Osteocyte (in vitro differentiated cells): ENCODE data around the gene TLR1. TPM values are rescaled to one million over a fixed set of nuclear protein-coding genes. Genes with fewer than 3 reads are reported as not detected.
A peak's percentile ranks its signal among the peaks of the same experiment; 100 is the strongest.
"Not testable (repeated sequence)": the region's sequence is repeated elsewhere in the genome, so short reads cannot be mapped to it uniquely, and the experiment has no call there.

Experiments used
- DNase-seq: peaks from one replicate; pipeline ENCODE4 v3.0.0; 2021; ENCODE audit warnings: mixed read lengths; ENCODE audit not compliant: unreplicated experiment; ENCODE audit errors: extremely low spot score
- H3K27ac Mint-ChIP-seq: one replicate; pipeline ENCODE4 v1.8.0; 2021; ENCODE audit warnings: mild to moderate bottlenecking, mixed read lengths; ENCODE audit not compliant: unreplicated experiment
- H3K27me3 Mint-ChIP-seq: one replicate; pipeline ENCODE4 v1.8.0; 2021; ENCODE audit warnings: mixed read lengths; ENCODE audit not compliant: unreplicated experiment
- H3K36me3 Mint-ChIP-seq: one replicate; pipeline ENCODE4 v1.8.0; 2021; ENCODE audit warnings: mixed read lengths; ENCODE audit not compliant: unreplicated experiment
- H3K4me1 Mint-ChIP-seq: one replicate; pipeline ENCODE4 v1.8.0; 2021; ENCODE audit warnings: mixed read lengths; ENCODE audit not compliant: unreplicated experiment
- H3K4me3 Mint-ChIP-seq: one replicate; pipeline ENCODE4 v1.8.0; 2021; ENCODE audit warnings: mild to moderate bottlenecking, moderate library complexity, mixed read lengths; ENCODE audit not compliant: unreplicated experiment
- H3K9me3 Mint-ChIP-seq: one replicate; pipeline ENCODE4 v1.8.0; 2021; ENCODE audit warnings: mixed read lengths; ENCODE audit not compliant: unreplicated experiment
- total RNA-seq: library from RNA; stranded (reverse); gene quantifications from 2 replicates; pipeline ENCODE4 v1.2.1, GENCODE V29; 2021
- TF ChIP-seq, protein P1 (sequence below): fragments of 200-600 bp; sonication (generic); IDR thresholded peaks from 2 replicates; pipeline ENCODE4 v1.5.0; 2021; ENCODE audit warnings: antibody characterized with exemption, mild to moderate bottlenecking, moderate library complexity

Gene TLR1
- total RNA-seq, 1 donor from 2014 or later = 0.48 TPM

DNA sequence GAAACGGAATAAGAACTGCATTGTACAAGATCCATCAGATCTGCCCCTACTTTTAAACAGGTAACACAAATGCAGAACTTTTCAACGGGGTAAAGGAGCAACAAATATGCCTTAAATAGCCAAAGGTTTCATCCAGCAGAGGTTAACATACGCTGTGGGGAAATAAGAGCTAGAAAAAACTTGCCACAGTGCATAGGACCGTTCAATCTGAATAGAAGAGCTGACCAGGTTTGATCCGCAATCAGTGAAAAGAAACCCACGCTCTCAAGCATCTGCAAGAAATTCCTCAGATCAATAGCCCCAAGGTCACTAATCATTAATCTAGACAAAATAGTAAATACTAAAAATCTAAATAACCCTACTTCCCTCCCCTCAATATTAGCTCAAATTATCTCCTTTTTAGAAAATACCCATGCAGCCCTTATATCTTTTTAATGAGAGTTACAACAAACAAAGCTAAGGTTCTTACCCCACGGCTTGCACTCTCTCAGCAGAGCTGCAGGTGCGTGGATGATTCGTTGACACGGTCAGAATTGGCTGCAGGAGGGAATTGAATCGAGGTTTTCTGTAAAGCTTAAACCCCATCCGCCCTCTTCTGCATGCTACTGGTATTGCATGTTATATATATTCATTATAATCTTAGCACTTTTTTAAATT, 22.0 kb downstream of the TLR1 start, which contains the start of gene TLR10:
Gene TLR10, minus strand, starts transcription at position 539 of the 657 bp plus-strand sequence. CDS start 7,400 bp downstream, outside the sequence.
- no peak within 1 kb of the TSS for H3K27ac Mint-ChIP-seq
- H3K9me3 Mint-ChIP-seq = no peaks in the 10 kb centered on the region
- TF ChIP-seq, protein P1, sequence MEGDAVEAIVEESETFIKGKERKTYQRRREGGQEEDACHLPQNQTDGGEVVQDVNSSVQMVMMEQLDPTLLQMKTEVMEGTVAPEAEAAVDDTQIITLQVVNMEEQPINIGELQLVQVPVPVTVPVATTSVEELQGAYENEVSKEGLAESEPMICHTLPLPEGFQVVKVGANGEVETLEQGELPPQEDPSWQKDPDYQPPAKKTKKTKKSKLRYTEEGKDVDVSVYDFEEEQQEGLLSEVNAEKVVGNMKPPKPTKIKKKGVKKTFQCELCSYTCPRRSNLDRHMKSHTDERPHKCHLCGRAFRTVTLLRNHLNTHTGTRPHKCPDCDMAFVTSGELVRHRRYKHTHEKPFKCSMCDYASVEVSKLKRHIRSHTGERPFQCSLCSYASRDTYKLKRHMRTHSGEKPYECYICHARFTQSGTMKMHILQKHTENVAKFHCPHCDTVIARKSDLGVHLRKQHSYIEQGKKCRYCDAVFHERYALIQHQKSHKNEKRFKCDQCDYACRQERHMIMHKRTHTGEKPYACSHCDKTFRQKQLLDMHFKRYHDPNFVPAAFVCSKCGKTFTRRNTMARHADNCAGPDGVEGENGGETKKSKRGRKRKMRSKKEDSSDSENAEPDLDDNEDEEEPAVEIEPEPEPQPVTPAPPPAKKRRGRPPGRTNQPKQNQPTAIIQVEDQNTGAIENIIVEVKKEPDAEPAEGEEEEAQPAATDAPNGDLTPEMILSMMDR = peak; percentile 76
- H3K36me3 Mint-ChIP-seq = no peaks in the 10 kb centered on the region
- no peak within 1 kb of the TSS for H3K4me3 Mint-ChIP-seq
- DNase-seq = no peak
- peaks cover 2% of the 10 kb centered on the region for H3K4me1 Mint-ChIP-seq
- H3K27me3 Mint-ChIP-seq = peaks cover 2% of the 10 kb centered on the region

DNA sequence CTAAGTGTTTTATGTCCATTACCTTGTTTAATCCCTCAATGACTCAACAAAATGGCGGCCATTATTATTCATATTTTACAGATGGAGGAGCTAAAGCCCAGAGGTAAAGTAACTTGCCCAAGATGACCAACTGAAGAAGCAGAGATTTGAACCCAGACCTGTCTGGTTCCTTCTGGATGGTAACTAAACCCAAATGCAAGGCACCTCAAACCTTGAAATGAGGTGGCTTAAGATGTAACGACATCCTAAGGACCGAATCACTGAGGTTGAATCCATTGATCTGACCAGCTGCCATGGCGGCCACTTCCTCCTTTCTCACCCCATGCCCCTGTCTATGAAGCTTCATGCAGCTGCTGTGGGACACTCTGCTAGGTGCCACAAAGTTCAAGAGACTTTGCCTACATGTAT, 22.7 kb downstream of the TLR1 start:
- H3K27me3 Mint-ChIP-seq = peaks cover 2% of the 10 kb centered on the region
- no peaks in the 10 kb centered on the region for H3K36me3 Mint-ChIP-seq
- no peak for DNase-seq
- TF ChIP-seq, protein P1 = no peak
- H3K9me3 Mint-ChIP-seq = peaks cover 5% of the 10 kb centered on the region
- H3K27ac Mint-ChIP-seq = no peak overlapping the region
- peaks cover 2% of the 10 kb centered on the region for H3K4me1 Mint-ChIP-seq
- no peak overlapping the region for H3K4me3 Mint-ChIP-seq

DNA sequence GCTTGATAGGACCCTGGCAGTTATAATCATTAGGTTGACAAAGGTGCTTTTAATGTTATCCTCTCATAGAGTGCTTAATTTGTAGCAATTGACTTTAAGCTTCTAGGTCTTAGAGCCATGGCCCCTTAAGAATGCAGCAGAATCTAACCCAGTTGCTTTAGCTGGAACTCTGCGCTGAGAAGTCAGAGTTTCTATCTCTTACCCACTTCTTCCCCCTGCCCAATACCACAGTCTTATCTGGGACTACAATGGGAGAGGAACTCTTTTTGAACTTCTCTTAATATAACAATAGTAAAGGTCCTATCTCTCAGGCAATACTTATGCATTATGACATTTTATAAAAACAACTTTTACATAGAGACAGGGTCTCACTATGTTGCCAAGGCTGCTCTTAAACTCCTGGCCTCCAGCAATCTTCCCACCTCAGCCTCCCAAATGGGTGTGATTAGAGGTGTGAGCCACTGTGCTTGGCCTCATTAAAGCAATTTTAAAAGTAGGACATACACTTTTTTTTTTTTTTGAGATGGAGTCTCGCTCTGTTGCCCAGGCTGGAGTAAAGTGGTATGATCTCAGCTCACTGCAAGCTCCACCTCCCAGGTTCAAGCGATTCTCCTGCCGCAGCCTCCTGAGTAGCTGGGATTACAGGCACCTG, 23.6 kb downstream of the TLR1 start:
- Mint-ChIP-seq H3K4me1 (peaks cover 2% of the 10 kb centered on the region), H3K27ac (no peak overlapping the region), H3K27me3 (peaks cover 2% of the 10 kb centered on the region), H3K4me3 (no peak overlapping the region), H3K36me3 (no peaks in the 10 kb centered on the region), H3K9me3 (peaks cover 7% of the 10 kb centered on the region)
- no peak for DNase-seq
- TF ChIP-seq, protein P1 = no peak

DNA sequence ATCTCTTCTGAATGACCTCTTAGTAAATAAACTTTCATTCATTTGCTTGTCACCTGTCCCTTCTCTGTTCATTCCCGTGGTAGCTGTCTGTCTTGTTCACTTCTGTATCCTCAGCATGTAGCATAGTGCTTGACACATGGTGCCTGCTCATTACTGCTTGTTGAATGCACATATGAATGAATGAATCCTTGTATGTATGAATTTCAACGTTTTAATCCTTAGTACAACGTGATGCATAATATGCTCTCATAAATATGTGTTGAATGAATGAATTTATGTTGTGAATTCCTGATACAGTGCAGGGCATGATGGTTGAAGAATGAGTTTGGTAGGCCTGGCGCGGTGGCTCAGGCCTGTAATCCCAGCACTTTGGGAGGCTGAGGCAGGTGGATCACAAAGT, 24.8 kb downstream of the TLR1 start:
- Mint-ChIP-seq H3K9me3 (peaks cover 7% of the 10 kb centered on the region), H3K4me1 (peaks cover 2% of the 10 kb centered on the region), H3K27me3 (peaks cover 2% of the 10 kb centered on the region), H3K4me3 (no peak overlapping the region), H3K27ac (no peak overlapping the region), H3K36me3 (no peaks in the 10 kb centered on the region)
- TF ChIP-seq, protein P1 = no peak
- no peak for DNase-seq

DNA sequence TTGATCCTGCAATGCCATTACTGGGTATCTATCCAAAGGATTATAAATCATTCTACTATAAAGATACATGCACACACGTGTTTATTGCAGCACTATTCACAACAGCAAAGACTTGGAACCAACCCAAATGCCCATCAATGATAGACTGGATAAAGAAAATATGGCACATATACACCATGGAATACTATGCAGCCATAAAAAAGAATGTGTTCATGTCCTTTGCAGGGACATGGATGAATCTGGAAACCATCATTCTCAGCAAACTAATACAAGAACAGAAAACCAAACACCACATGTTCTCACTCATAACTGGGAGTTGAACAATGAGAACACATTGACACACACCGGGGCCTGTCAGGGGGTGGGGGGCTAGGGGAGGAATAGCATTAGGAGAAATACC, 26.7 kb downstream of the TLR1 start:
- not testable (repeated sequence) for H3K36me3 Mint-ChIP-seq, H3K27me3 Mint-ChIP-seq, DNase-seq, H3K4me1 Mint-ChIP-seq, H3K27ac Mint-ChIP-seq, H3K4me3 Mint-ChIP-seq, H3K9me3 Mint-ChIP-seq
